Measurements from ENCODE around the gene GRK3.

Gene GRK3

DNA sequence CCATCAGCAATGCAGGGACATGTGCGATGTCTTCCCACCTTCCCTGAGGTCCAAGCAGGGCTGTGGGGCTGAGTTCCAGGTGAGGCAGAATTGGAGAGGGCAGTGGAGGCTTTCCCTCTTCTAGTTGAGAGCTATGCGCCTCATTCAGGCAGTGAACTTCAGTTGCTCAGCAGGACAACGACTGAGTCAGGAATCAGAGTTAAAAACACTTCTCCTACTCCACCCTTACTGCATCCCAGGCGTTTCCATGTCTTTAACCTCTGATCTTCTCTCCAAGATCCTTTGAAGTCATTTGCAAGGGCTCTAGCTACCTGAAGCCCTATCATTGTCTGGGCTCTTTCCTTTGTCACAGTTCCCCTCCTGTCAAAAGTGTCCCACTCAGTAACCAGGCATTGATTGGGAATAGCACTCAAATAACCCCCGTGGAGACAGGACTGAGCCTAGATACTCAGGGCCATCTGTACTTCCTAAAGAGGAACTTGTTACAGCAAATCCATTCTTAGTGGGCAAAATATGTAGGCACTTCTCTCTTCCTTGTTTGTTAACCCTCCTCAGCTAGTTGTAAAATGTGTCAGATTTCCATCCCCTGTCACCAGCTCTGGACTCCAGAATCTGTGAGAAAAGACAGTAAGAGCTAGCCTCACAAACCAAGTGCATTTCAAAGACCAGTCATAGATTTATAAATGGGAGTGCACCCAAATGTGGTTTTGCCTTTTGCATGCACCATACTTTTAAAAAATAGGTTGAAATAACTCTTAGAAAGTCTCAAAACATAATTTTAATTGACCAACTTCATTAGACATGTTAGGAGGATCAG is 105.0 kb downstream of the GRK3 start:
- no peak overlapping the region for H2AFZ ChIP-seq (ENCODE audit: low read length)
- H3K79me2 ChIP-seq (ENCODE audit: insufficient read depth, low read length): no peaks in the 10 kb centered on the region
- H3K4me1 ChIP-seq (ENCODE audit: insufficient read depth, low read length, severe bottlenecking): no peaks in the 10 kb centered on the region

DNA sequence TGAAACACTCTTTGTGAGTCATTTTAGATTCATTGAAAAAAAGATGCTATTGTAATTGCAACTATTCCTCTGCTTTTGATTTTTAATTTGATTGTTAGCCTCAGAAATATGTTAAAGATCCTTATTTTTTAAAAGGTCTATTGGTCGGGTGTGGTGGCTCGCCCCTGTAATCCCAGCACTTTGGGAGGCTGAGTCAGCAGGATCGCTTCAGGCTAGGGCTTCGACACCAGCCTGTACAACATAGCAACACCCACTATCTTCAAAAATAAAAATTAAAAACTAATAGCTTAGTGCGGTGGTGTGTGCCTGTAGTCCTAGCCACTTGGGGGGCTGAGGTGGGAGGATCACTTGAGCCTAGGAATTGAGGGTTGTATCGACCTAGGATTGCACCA is 105.6 kb downstream of the GRK3 start:
- Histone ChIP-seq H3K4me3 (ENCODE audit: low read depth, low read length, poor library complexity, severe bottlenecking) (no peak overlapping the region), H3K27ac (ENCODE audit: low read depth, low read length, poor library complexity, severe bottlenecking) (no peak overlapping the region), H3K36me3 (ENCODE audit: insufficient read depth, low read length) (no peaks in the 10 kb centered on the region), H3K9me2 (ENCODE audit: low read depth, low read length) (no peaks in the 10 kb centered on the region), H2AFZ (ENCODE audit: low read length) (no peak overlapping the region), H3K79me2 (ENCODE audit: insufficient read depth, low read length) (no peaks in the 10 kb centered on the region), H3K4me2 (ENCODE audit: low read length) (no peak overlapping the region), H3K9me3 (ENCODE audit: low read length) (no peaks in the 10 kb centered on the region), H3K9ac (ENCODE audit: low read length) (no peak overlapping the region), H3K27me3 (ENCODE audit: insufficient read depth, low read length) (no peaks in the 10 kb centered on the region), H4K20me1 (ENCODE audit: insufficient read depth, low read length) (no peaks in the 10 kb centered on the region), H3K4me1 (ENCODE audit: insufficient read depth, low read length, severe bottlenecking) (no peaks in the 10 kb centered on the region), H3F3A (ENCODE audit: insufficient read depth, low read length) (no peaks in the 10 kb centered on the region)
- no peak for TF ChIP-seq EZH2 (IDR thresholded peaks at IDR 0.05; ENCODE audit: borderline replicate concordance, low read length)
- TF ChIP-seq, protein P1, sequence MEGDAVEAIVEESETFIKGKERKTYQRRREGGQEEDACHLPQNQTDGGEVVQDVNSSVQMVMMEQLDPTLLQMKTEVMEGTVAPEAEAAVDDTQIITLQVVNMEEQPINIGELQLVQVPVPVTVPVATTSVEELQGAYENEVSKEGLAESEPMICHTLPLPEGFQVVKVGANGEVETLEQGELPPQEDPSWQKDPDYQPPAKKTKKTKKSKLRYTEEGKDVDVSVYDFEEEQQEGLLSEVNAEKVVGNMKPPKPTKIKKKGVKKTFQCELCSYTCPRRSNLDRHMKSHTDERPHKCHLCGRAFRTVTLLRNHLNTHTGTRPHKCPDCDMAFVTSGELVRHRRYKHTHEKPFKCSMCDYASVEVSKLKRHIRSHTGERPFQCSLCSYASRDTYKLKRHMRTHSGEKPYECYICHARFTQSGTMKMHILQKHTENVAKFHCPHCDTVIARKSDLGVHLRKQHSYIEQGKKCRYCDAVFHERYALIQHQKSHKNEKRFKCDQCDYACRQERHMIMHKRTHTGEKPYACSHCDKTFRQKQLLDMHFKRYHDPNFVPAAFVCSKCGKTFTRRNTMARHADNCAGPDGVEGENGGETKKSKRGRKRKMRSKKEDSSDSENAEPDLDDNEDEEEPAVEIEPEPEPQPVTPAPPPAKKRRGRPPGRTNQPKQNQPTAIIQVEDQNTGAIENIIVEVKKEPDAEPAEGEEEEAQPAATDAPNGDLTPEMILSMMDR (IDR thresholded peaks at IDR 0.05; ENCODE audit: low read length): no peak

More for the DNA sequence above, 105.0 kb downstream of the GRK3 start:
- Histone ChIP-seq H3F3A (ENCODE audit: insufficient read depth, low read length) (no peaks in the 10 kb centered on the region), H3K9me3 (ENCODE audit: low read length) (no peaks in the 10 kb centered on the region), H4K20me1 (ENCODE audit: insufficient read depth, low read length) (no peaks in the 10 kb centered on the region), H3K9ac (ENCODE audit: low read length) (no peak overlapping the region), H3K9me2 (ENCODE audit: low read depth, low read length) (no peaks in the 10 kb centered on the region), H3K27ac (ENCODE audit: low read depth, low read length, poor library complexity, severe bottlenecking) (no peak overlapping the region), H3K4me2 (ENCODE audit: low read length) (no peak overlapping the region), H3K4me3 (ENCODE audit: low read depth, low read length, poor library complexity, severe bottlenecking) (no peak overlapping the region), H3K36me3 (ENCODE audit: insufficient read depth, low read length) (no peaks in the 10 kb centered on the region), H3K27me3 (ENCODE audit: insufficient read depth, low read length) (no peaks in the 10 kb centered on the region)
- TF ChIP-seq EZH2 (IDR thresholded peaks at IDR 0.05; ENCODE audit: borderline replicate concordance, low read length): no peak
- TF ChIP-seq, protein P1 (IDR thresholded peaks at IDR 0.05; ENCODE audit: low read length): no peak

DNA sequence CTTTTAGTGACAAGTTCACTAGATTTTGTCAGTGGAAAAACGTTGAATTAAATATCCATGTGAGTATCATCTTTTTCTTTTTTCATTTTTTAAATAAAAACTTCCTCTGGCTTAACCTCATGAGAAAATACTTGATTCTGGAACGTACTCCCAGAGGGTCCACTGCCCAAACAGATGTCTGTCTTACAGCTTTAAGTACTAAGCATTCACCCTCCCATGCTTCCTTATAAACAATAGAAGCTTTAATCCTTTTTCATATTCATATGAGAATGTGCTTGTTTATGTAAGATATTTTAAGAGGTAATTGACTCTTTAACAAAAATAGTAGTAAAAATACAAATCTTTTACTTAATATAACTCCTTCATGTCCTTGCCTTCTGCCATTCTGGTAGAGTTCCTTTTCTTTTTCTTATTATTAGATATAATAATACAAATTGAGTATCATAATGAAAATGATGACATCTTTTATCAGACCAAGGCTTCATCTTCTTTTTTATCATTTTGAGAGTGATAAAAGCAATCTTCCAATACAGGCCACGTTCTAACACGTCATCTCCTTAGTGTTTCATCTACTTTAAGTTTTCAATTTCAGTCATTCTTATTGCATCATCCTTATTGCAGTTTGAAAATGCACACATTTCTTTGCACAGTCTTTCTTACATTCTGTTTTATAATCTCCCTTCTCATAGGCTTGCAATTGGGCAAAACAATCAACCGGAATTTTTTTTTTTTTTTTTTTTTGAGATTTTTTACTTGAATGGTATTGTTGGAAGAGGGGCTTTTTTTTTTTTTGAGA is 108.0 kb downstream of the GRK3 start:
- no peak overlapping the region for H3K9ac ChIP-seq (ENCODE audit: low read length)
- H3K36me3 ChIP-seq (ENCODE audit: insufficient read depth, low read length): no peaks in the 10 kb centered on the region
- no peaks in the 10 kb centered on the region for H3K4me1 ChIP-seq (ENCODE audit: insufficient read depth, low read length, severe bottlenecking)
- H3K27me3 ChIP-seq (ENCODE audit: insufficient read depth, low read length): no peaks in the 10 kb centered on the region
- H3K9me3 ChIP-seq (ENCODE audit: low read length): no peaks in the 10 kb centered on the region
- H3K9me2 ChIP-seq (ENCODE audit: low read depth, low read length): no peaks in the 10 kb centered on the region
- no peak overlapping the region for H3K4me3 ChIP-seq (ENCODE audit: low read depth, low read length, poor library complexity, severe bottlenecking)
- H3F3A ChIP-seq (ENCODE audit: insufficient read depth, low read length): no peaks in the 10 kb centered on the region
- H2AFZ ChIP-seq (ENCODE audit: low read length): no peak overlapping the region
- H3K27ac ChIP-seq (ENCODE audit: low read depth, low read length, poor library complexity, severe bottlenecking): no peak overlapping the region
- no peaks in the 10 kb centered on the region for H3K79me2 ChIP-seq (ENCODE audit: insufficient read depth, low read length)
- no peak overlapping the region for H3K4me2 ChIP-seq (ENCODE audit: low read length)
- H4K20me1 ChIP-seq (ENCODE audit: insufficient read depth, low read length): no peaks in the 10 kb centered on the region
- TF ChIP-seq, protein P1 (IDR thresholded peaks at IDR 0.05; ENCODE audit: low read length): no peak
- TF ChIP-seq EZH2 (IDR thresholded peaks at IDR 0.05; ENCODE audit: borderline replicate concordance, low read length): no peak
